Activated CD8-positive, alpha-beta memory T cell treated with anti-CD3 and anti-CD28 coated beads for 4 hours (primary cell): ENCODE measurements around the gene PTPRR.

Source experiments
- DNase-seq, 2 donors: peaks; one replicate each; pipeline ENCODE4 v3.0.0-alpha.2; 2020; ENCODE audit warnings: low read depth in 2 of 2

The PTPRR gene

DNA sequence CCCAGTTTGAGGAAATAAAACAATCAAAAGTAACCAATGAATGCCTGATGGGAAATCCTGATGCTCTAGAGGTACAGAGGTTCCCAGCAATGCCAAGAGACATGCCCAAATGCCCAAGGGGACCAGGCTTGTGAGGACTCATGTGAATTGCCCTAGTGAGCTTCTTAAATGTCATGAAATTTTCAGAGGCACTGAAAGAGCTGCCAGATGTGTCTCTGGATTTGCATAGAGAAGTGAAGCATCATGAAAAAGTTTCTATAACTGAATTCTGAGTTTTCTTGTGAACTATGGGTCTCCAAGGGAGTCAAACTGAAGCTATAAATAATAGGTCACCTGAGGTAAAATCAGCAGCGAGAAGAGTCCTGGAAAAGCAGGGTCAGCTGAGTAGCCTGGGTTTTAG is 9.9 kb downstream of the PTPRR start:
- DNase-seq = no peak

DNA sequence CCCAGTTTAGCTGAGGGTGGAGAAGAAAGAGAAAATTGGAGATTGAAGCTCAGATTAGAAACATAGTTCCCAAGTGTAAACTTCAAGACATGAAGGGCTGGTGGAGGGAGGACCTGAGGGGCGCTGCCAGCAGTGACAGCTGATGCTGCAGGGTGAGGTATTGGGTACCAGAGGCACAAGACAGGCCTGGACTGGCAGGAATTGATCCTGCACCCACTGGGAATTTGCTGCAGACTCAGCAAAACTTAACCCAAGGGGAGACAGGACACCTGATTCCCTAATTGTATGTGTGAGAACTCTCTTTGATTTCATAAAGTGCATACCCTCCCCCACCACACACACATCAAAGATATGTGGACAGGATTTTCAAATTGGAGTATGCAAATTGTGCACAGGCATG is 11.6 kb downstream of the PTPRR start:
- no peak for DNase-seq

DNA sequence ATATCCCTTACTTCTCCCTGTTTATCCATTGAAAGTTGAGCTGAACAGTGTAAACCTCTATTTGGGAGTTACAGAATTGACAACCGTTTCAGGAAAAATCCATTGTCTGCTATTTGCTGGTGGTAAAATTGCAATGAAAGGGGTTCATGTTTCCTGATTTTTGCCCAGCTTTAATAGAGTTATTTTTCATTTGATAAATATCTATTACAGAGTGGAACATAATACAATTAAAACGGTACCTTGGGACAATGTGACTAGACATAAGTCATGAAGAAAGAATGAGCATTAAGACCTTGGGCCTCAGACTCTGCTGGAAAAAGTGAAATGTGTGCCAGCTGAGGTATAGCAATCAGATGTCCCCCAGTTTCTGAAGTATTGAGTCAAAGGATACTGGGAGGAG is 13.1 kb downstream of the PTPRR start:
- DNase-seq = no peak

DNA sequence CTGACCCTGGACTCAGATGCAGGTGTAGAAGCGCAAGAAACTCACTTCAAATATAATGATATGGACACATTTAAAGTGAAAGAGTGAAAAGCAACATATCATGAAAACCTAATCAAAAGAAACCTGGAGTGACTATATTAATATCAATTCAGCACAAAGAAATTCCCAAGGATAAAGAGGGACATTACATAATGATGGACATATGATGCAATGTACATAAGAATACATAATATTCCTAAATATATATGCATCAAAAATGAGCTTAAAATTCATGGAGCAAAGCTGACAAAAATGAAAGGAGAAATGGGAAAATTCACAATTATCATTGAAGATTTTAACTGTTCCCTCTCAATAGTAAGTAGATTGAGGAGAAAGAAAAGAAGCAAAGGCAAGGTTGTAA is 24.6 kb downstream of the PTPRR start:
- no peak for DNase-seq

DNA sequence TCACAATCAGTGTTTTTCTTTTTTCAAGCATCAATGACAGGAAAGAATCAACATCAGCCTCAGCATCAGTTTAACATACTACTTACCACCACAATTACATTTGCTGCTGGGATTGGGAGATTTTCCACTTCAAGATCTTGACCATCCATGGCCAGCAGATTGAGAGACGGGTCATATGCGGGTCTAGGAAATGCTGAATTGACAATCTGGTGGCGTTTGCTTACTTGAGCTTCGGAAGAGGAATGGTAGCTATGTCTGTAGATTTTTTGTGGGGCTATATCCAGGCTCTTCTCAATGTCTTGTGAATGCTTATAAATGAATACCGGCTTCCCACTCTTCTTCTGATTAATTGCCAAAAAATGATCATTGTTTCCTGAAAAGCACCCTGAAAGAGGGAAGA is 27.9 kb downstream of the PTPRR start:
- no peak for DNase-seq

DNA sequence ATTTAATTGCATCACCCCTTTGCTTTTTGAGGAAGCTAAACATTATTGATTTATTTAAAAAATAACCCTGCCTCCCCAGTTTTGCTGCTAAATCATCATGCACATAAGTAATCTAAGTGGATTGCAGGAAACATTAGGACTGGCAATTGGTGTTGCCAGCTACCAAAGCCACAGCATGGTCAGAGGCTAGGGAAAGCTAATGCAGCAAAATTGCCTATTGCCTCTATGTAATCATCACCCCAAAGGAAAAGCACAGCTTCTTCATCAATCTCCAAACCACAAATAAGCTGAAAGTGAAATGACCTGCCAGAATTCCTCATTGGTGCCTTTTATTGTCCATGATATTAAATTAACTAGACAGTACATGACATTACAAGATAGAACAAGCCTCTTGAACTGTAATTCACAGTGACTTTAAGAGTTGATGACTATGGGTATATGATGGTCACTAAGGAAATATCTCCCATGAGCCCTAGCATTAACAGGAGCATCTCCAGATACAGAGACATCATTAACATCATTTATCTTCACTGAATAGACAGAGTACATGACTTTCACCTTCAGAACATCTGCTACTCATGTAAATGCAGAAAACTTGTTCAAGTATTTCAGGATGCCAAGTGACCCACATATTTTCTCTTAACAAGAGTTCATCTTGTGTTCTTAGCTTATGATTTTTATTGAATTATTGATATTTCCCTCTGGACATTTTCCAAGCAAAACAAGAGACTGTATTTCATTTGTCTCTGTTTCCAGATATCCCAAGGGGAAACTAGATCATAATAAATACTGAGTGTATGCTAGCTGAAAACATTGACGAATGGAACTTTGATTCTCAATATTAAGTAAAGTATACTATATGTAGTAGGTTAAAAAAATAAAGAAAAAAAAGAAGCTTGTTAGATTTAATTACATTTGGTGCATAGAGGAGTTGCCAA is 29.4 kb downstream of the PTPRR start:
- no peak for DNase-seq

DNA sequence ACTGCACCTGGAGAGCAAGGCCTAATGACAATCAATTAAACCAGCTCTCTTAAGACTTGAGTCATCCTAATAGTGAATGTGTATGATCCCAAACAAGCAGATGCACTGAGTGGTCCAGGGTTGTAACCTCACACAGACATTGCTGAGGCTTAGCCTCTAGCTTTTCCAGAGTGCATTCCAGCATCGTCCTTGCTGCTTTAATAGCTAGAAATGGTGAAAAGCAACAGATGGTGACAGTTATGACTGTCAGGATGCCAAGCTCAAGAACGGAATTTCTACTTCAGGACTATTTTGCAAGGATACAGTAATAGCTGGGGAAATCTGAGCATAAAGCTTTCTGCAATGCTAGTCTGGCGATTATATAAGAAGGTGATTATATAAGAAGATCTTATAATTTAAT is 34.6 kb downstream of the PTPRR start:
- DNase-seq = no peak

DNA sequence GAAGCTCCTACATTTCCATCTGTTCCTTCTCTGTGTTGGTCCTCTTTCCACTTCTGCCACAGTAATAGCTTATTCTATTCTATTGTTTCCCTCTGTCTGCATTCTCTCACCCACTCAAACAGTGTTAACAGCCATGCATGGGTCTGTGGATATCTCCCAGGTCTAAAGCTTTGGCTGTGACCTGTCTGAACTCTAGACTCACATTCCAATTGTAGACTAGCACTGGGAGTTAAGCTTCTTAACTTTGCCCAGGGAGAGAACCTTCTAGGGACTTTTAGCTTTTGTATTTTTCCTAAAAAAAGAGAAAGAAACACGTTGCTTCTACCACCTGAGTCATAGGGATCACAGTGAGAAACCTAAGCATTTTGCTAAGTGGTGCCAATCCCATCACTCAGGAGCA is 36.7 kb downstream of the PTPRR start:
- DNase-seq = no peak

DNA sequence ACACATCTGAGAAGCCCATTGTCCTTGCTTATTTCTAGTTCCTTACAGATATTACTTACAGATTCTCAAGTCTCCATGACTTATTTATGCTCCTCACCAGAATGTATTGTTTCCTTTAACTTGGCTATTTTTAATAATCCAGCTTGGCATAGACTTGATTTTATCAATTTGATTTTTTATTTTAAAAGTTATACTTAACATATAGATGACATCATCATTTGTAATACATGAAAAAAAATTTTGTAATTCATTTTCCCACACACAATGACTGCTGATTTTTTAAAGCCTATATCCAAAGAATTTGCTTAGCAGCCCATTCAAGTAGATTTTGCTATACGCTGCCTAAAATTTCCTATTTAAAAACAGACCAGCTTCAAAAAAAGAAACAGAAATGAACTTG is 39.8 kb downstream of the PTPRR start:
- no peak for DNase-seq

DNA sequence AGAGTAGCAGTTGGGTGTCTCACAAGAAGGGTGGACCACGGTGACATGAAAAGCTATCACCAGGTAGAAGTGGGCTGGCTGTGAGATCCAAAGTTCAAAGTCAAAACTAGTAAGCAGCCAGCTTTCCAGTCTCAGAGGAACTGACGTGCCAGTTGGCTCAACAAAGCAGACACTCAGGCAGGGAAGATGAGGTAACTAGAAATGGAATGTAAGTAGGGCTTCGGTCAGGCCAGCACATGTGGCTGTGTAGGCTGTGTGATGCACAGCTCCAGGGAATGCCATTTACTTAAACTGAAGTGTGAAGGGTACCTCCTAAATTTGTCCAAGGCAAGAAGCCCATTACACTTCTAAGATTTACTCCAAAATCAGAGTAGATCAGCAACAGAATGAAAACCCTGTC is 43.6 kb downstream of the PTPRR start:
- no peak for DNase-seq

DNA sequence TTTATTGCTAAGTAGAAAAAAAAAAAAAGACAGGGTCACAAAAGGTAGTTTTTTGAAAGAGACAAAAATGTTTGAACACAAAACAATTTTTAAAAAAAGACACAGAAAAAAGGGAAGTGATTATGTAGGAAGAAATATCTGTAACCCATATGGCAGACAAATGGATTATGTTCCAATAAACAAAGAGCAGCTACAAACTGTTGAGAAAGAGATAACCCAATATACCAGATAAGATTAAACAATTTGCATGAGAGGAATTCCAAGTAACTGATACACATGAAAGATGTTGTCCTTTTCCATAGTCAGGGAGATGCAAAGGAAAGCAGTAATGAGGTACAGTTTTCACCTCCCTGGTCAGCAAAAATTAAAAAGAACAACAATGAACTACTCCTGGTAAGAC is 44.9 kb downstream of the PTPRR start:
- no peak for DNase-seq

DNA sequence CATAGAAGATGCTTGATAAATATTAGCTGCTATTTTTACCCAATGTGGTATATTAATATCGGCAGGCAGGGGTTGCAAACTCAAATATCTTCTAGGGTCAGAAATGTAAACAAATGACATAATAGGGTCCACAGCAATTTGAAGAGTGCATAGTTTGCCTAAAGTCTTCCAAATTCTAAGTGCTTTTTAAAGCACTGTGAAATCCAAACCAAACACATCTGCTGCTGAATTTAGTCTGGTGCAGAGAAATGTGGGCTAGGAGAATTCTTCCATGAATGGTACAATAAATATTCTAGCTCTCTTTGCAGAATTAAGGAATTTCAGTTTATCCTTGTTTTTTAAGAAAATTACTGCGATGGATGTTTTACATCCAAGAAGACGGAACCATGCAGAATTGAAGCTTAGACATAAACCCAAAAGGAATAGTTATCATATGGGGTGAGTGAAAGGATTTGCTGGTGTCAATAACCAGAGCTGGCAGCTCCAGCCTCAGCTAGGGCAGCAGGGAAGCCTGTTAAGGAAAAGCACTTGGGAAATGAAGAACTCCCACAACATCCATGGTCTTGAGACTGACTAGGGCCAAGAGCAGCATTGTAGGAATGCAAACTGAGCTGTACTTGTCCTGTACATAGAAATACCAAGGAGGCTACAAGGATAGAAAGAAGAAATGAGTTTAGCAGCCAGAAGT is 65.5 kb downstream of the PTPRR start:
- no peak for DNase-seq

DNA sequence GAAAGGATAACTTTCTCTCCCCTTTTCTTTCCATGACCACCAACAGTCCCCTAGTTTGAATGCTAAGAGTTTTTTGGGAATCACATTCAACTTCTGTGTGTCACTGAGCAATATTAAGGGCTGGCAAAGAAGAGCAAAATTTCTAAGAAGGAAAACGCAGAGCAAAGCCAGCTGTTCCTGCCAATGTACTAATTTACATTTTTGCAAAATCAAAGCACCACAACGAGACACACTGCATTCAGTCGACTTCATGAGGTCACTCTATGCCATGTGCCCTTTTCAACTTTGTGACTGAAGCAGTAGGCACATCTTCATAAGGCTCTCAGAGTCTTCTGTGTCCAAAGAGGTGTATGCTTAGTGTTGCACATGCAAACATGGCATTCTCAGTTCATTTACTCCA is 66.4 kb downstream of the PTPRR start:
- no peak for DNase-seq

DNA sequence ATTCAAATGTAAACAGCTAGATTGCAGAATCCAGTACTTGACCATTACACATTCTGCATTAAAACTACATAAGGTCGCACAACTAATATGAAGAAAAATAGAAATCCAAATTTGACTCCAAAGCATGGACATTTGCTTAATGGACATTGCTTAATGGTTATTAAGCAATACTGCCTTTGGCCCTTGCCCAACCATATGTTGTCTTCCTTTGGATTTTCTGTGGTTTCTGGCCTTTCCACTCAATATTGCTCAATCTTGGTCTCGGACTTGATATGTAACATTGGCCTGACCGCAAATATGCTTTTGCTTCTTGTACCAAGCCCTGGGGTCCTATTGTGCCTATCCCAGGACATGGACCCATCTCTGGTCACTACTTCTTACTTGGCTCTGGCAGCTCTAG is 67.2 kb downstream of the PTPRR start:
- no peak for DNase-seq

DNA sequence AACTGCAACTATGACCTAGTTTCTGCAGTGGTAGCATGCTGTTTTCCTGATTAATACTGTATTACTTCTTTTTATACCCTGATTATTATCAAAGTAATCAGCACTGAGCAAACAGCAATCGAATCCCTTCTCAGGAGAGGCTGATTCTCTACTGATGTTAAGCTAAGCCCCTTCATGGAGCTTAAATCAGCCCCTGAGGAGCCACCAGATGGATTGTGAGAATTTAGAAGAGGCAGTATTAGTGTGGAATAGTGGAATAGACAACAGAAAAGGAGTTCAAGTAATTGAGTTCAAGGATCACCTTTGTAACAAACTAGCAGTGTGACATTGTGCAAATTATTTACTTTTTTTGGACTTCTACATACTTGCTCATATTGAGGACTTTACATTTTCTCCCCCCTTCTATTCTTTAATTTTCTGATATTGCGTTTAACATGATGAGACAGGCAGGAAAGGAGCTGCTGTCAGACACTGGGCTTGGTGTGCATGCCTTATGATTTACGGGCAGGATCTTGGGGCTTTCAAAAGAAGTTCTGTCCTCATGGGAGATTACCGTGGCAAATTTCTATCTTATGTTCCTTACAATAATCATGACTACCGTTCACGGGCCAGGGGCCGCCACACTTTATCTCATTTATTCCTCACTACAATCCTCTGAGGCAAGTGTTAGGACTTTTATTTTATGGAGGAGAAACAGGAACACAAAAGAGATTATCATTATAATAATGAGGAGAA is 68.0 kb downstream of the PTPRR start:
- DNase-seq = no peak

DNA sequence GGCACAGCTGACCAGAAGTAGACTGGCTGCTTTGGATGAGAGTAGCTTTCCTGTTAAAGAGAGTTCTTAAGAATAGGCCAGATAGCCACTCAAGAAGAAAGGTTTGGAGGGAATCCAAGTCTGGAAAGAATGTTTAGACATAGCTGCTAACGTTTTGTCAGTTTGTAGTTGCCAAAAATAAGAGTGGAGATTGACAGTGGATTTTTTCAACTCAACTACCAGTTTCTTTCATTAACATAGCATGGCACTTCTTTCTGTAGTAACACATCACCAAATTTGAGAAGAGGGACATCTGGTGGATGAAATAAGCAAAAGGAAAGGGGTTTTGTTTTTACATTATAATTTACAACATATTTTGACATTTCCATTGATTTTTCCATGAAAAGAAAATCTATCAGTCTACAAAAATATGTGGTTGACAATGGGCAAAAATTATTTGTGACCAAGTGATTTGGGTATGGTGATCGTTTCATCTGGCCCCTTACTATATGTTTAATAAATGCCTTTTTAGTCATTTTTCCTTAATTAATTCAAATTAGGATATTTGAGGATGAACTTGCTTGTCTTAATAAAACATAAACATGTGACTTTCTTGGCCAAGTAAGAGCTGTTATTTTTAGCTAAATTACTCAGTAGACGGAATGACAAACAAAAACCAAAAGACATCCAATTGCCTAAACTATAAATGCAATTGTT is 71.1 kb downstream of the PTPRR start:
- DNase-seq = no peak

DNA sequence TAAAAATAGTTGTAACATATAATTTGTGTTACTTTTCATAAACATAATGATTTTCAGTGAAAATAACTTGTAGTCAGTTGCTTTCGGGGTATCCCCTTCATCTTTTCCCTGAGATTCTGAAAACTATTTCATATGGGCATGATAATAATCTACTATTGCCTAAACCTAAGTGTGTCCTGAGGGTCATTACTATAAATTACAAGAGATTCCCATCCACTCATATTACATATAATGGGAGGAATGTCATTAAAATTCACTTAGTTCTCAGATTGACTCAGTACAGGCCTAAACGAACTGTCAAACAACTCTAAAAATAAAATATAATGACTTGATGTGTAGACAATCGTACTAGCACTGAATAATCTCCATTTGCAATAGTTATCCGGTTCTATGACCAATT is 72.7 kb downstream of the PTPRR start:
- DNase-seq = no peak

DNA sequence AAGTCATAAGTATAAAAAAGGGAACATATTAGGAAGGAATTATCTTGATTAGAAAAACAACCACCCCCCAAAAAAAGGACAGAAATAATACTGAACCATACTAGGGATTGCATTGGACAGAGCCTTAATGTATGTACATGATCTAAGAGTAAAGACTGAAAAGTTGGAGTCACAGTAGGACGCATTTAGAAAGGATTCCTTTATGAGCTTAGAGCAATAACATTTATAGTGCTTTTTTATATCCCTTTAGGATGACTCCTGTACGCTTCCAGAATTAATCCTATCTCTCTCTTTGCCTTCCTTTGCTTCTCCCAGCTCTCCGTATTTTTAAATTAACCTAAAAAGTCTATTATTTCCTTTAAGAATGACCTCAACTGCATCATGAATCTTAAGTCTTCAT is 75.3 kb downstream of the PTPRR start:
- DNase-seq = no peak

DNA sequence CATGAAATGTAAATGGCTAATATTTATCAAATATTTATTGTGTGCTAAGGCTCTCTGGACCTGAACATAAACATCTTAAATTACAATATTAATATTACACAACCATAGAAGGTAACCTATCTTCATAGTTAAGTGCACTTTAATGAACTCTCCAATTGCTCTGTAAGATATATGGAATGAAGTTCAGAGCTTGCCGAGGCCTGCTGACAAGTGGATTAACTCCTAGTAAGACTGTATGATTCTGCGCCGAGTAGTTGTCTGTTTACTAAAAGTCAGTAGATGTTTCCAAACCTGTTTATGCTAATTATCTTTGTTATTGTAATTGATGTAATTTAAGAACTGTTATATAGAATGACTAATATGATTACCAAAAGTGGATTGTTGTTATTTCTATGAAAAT is 77.2 kb downstream of the PTPRR start:
- no peak for DNase-seq

DNA sequence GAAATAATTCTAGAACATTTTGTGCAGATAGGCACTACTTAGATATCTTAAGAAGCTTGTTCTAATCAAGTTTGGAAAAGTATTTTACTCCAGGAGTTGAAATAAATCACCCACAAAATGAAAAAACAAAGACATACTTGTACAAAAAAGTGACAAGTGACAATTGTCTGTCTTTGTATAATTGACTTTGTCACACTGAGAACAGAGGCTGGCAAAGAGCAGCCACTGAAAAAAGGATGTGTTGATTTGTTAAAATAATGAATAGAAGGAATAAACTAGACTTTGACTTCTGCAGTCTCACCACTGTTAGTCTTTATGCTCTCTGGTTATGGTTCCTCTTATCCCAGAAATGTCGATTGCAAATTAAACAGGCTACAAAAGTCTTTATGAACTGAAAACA is 77.6 kb downstream of the PTPRR start:
- DNase-seq = no peak

DNA sequence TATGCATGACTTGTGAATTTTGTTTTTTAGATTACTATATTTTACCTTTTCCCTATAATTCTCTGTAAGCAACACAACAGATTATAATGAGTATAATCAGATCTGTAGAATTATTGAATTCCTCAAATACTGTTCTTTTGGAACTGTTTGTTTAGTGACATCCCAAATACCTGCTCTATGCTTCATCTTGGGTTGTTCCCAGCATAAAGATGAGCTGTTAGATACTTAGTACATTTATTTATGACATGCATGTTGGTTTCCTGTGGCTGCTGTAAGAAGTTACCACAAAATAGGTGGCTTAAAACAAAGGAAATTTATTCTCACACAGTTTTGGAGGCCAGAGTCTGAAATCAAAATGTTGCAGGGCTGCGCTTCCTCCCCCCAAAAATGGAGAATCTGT is 78.4 kb downstream of the PTPRR start:
- DNase-seq = no peak
